H1 (cell line): Measurements from ENCODE around the gene RAB5B. TPM values are rescaled to one million over a fixed set of nuclear protein-coding genes. Genes with fewer than 3 reads are reported as not detected.
A peak's percentile ranks its signal among the peaks of the same experiment; 100 is the strongest.

ENCODE experiments used
- CTCF ChIA-PET: fragments of 300-600 bp; sonication (Branson Sonifier 250); formaldehyde crosslinking; loops from one replicate; lab custom pipeline; 2021; ENCODE audit not compliant: partially characterized antibody; lab: Charles Lee
- POLR2A ChIA-PET: fragments of 300-600 bp; sonication (Branson Sonifier 250); formaldehyde crosslinking; loops from one replicate; lab custom pipeline; 2021; ENCODE audit warnings: inconsistent platforms; ENCODE audit not compliant: partially characterized antibody; lab: Charles Lee
- DNase-seq, 2 experiments: peaks; one replicate each; pipeline versions ENCODE4 v3.0.0 to v3.0.0-alpha.2; 2010 to 2022; ENCODE audit warnings: low spot score in 2 of 2, low read depth in 1 of 2, mixed read lengths in 1 of 2
- FAIRE-seq: peaks from 2 replicates; lab custom pipeline; 2011; peaks lifted over from hg19 to GRCh38; lab: Jason Lieb, UNC
- H2AFZ ChIP-seq: 2 replicates; pipeline ENCODE4 v1.8.1; 2012; ENCODE audit warnings: low read length, inconsistent platforms
- H2AK5ac ChIP-seq: 2 replicates; pipeline ENCODE4 v1.6.1; 2013; ENCODE audit warnings: low read depth, low read length
- H2BK120ac ChIP-seq: replicated peaks from 2 replicates; pipeline ENCODE3; 2013; ENCODE audit warnings: low read depth, low read length, inconsistent platforms
- H2BK12ac ChIP-seq: 2 replicates; pipeline ENCODE4 v1.6.1; 2013; ENCODE audit warnings: low read depth, low read length
- H2BK15ac ChIP-seq: 2 replicates; pipeline ENCODE4 v1.6.1; 2013; ENCODE audit warnings: low read length
- H2BK20ac ChIP-seq: 2 replicates; pipeline ENCODE4 v1.6.1; 2013; ENCODE audit warnings: low read length
- H2BK5ac ChIP-seq: 2 replicates; pipeline ENCODE4 v1.6.1; 2013; ENCODE audit warnings: low read depth, low read length
- H3K14ac ChIP-seq: 2 replicates; pipeline ENCODE4 v1.6.1; 2013; ENCODE audit warnings: inconsistent platforms; ENCODE audit not compliant: insufficient read length
- H3K18ac ChIP-seq: 2 replicates; pipeline ENCODE4 v1.6.1; 2013; ENCODE audit warnings: low read length; ENCODE audit errors: extremely low read depth
- H3K23ac ChIP-seq: 2 replicates; pipeline ENCODE4 v1.6.1; 2013; ENCODE audit warnings: inconsistent platforms; ENCODE audit not compliant: insufficient read length
- H3K23me2 ChIP-seq: 2 replicates; pipeline ENCODE4 v1.6.1; 2013; ENCODE audit warnings: low read depth, low read length
- H3K27ac ChIP-seq: 2 replicates; pipeline ENCODE4 v1.6.1; 2011; ENCODE audit warnings: low read depth, low read length, inconsistent platforms
- H3K27me3 ChIP-seq, 4 experiments: replicated peaks in 1 of 4; 1 replicate in 1 of 4; 2 replicates in 3 of 4; pipeline versions ENCODE4 v1.6.1 to v1.8.1; 2011 to 2013; ENCODE audit warnings: low read length in 3 of 4, mild to moderate bottlenecking in 3 of 4, inconsistent platforms in 2 of 4, mixed read lengths in 2 of 4, moderate library complexity in 1 of 4; ENCODE audit not compliant: control insufficient read depth in 3 of 4, insufficient read depth in 3 of 4; ENCODE audit errors: extremely low read depth in 1 of 4
- H3K36me3 ChIP-seq, 4 experiments: 2 replicates each; pipeline versions ENCODE4 v1.6.1 to v1.8.1; 2011 to 2013; ENCODE audit warnings: mild to moderate bottlenecking in 4 of 4, low read length in 3 of 4, moderate library complexity in 2 of 4, control low read depth in 1 of 4, inconsistent platforms in 1 of 4; ENCODE audit not compliant: insufficient read depth in 4 of 4, control insufficient read depth in 2 of 4
- H3K4ac ChIP-seq: replicated peaks from 2 replicates; pipeline ENCODE3; 2013; ENCODE audit warnings: low read length, low read depth, mixed read lengths, inconsistent platforms; ENCODE audit not compliant: insufficient read length
- H3K4me1 ChIP-seq, 4 experiments: replicated peaks in 1 of 4; 1 replicate in 1 of 4; 2 replicates in 3 of 4; pipeline versions ENCODE4 v1.6.1 to v1.8.1; 2011 to 2013; ENCODE audit warnings: low read length in 3 of 4, inconsistent platforms in 2 of 4, mixed read lengths in 1 of 4; ENCODE audit not compliant: insufficient read depth in 4 of 4, control insufficient read depth in 3 of 4
- H3K4me2 ChIP-seq, 2 experiments: 2 replicates each; pipeline versions ENCODE4 v1.6.1 to v1.8.1; 2011 to 2013; ENCODE audit warnings: low read depth in 2 of 2, low read length in 2 of 2, control low read depth in 1 of 2, inconsistent platforms in 1 of 2, mild to moderate bottlenecking in 1 of 2; ENCODE audit not compliant: insufficient read depth in 1 of 2
- H3K4me3 ChIP-seq, 4 experiments: fragments of 200-600, 300-600 bp in 1 of 4; sonication (generic), shearing (Covaris generic), sonication (Bioruptor Twin) in 1 of 4; 2 replicates each; pipeline versions ENCODE4 v1.5.1 to v1.8.1; 2011 to 2016; ENCODE audit warnings: low read length in 4 of 4, low read depth in 3 of 4, control low read depth in 2 of 4, inconsistent platforms in 2 of 4, mild to moderate bottlenecking in 2 of 4, mixed read lengths in 1 of 4, moderate library complexity in 1 of 4; ENCODE audit not compliant: insufficient read depth in 2 of 4; ENCODE audit errors: extremely low read depth in 1 of 4
- H3K56ac ChIP-seq: replicated peaks from 2 replicates; pipeline ENCODE3; 2013; ENCODE audit warnings: low read depth, mild to moderate bottlenecking, mixed read lengths, low read length, inconsistent platforms; ENCODE audit not compliant: insufficient read length
- H3K79me1 ChIP-seq: 2 replicates; pipeline ENCODE4 v1.6.1; 2013; ENCODE audit warnings: low read depth, low read length, control low read depth
- H3K79me2 ChIP-seq, 2 experiments: 2 replicates each; pipeline versions ENCODE4 v1.6.1 to v1.8.1; 2012 to 2013; ENCODE audit warnings: low read length in 2 of 2, mild to moderate bottlenecking in 2 of 2, inconsistent platforms in 1 of 2; ENCODE audit not compliant: insufficient read depth in 2 of 2, control insufficient read depth in 1 of 2
- H3K9ac ChIP-seq, 4 experiments: replicated peaks in 1 of 4; 1 replicate in 1 of 4; 2 replicates in 3 of 4; pipeline versions ENCODE4 v1.6.1 to v1.8.1; 2011 to 2013; ENCODE audit warnings: low read depth in 3 of 4, low read length in 3 of 4, control low read depth in 2 of 4, mild to moderate bottlenecking in 2 of 4, moderate library complexity in 2 of 4, inconsistent platforms in 1 of 4; ENCODE audit errors: extremely low read depth in 1 of 4
- H3K9me3 ChIP-seq, 2 experiments: 2 replicates each; pipeline versions ENCODE4 v1.6.1 to v1.8.1; 2012 to 2013; ENCODE audit warnings: mild to moderate bottlenecking in 2 of 2, moderate library complexity in 2 of 2, control low read depth in 1 of 2, inconsistent platforms in 1 of 2, low read depth in 1 of 2, low read length in 1 of 2, mixed read lengths in 1 of 2; ENCODE audit not compliant: insufficient read depth in 2 of 2
- H4K20me1 ChIP-seq, 2 experiments: replicated peaks in 1 of 2; 2 replicates each; pipeline versions ENCODE3 to v1.8.1; 2011 to 2013; ENCODE audit warnings: inconsistent platforms in 2 of 2, low read length in 2 of 2, mild to moderate bottlenecking in 1 of 2; ENCODE audit not compliant: insufficient read depth in 2 of 2, control insufficient read depth in 1 of 2
- H4K5ac ChIP-seq: 2 replicates; pipeline ENCODE4 v1.6.1; 2013; ENCODE audit warnings: low read length, low read depth, mixed read lengths, inconsistent platforms; ENCODE audit not compliant: insufficient read length
- H4K8ac ChIP-seq: 2 replicates; pipeline ENCODE4 v1.8.0; 2013; ENCODE audit warnings: mild to moderate bottlenecking, moderate library complexity, low read length, inconsistent platforms; ENCODE audit not compliant: insufficient read depth; ENCODE audit errors: extremely low read depth
- H4K91ac ChIP-seq: replicated peaks from 2 replicates; pipeline ENCODE3; 2013; ENCODE audit warnings: low read length, mixed read lengths, inconsistent platforms; ENCODE audit not compliant: insufficient read length
- CHD1 ChIP-seq: IDR thresholded peaks from 2 replicates; pipeline ENCODE4 v1.6.1; 2012; ENCODE audit warnings: low read depth, low read length, improper control_type of control experiment
- CHD2 ChIP-seq: IDR thresholded peaks from 2 replicates; pipeline ENCODE4 v1.6.1; 2012; ENCODE audit warnings: low read length, improper control_type of control experiment
- E2F6 ChIP-seq: IDR thresholded peaks from 2 replicates; pipeline ENCODE4 v1.6.1; 2012; ENCODE audit warnings: inconsistent platforms
- EGR1 ChIP-seq: IDR thresholded peaks from 2 replicates; pipeline ENCODE4 v1.6.1; 2011; ENCODE audit warnings: low read depth, low read length, borderline replicate concordance
- JUN ChIP-seq: IDR thresholded peaks from 2 replicates; pipeline ENCODE4 v1.6.1; 2011; ENCODE audit warnings: low read depth, mild to moderate bottlenecking, improper control_type of control experiment, low read length
- KDM4A ChIP-seq: IDR thresholded peaks from one replicate; pipeline ENCODE4 v1.7.1; 2012; ENCODE audit warnings: low read depth, mild to moderate bottlenecking, moderate library complexity, low read length, inconsistent platforms; ENCODE audit not compliant: severe bottlenecking
- MAX ChIP-seq: IDR thresholded peaks from 2 replicates; pipeline ENCODE4 v1.6.1; 2012; ENCODE audit warnings: inconsistent platforms
- NRF1 ChIP-seq: IDR thresholded peaks from 2 replicates; pipeline ENCODE4 v1.6.1; 2011; ENCODE audit warnings: mild to moderate bottlenecking, low read depth, low read length, improper control_type of control experiment
- POLR2A ChIP-seq, 2 experiments: IDR thresholded peaks; 1 replicate in 1 of 2; 2 replicates in 1 of 2; pipeline ENCODE4 v1.6.1; 2011; ENCODE audit warnings: low read depth in 2 of 2, low read length in 2 of 2, mild to moderate bottlenecking in 2 of 2; ENCODE audit errors: control extremely low read depth in 1 of 2
- SIRT6 ChIP-seq: IDR thresholded peaks from one replicate; pipeline ENCODE4 v1.7.1; 2012; ENCODE audit warnings: low read length, inconsistent platforms
- SP1 ChIP-seq: IDR thresholded peaks from 2 replicates; pipeline ENCODE4 v1.6.1; 2011; ENCODE audit warnings: low read depth, low read length
- SP4 ChIP-seq: IDR thresholded peaks from 2 replicates; pipeline ENCODE4 v1.6.1; 2012; ENCODE audit warnings: low read length, inconsistent platforms
- TAF1 ChIP-seq: IDR thresholded peaks from 2 replicates; pipeline ENCODE4 v1.6.1; 2011; ENCODE audit warnings: mild to moderate bottlenecking, low read depth, low read length
- TBP ChIP-seq: IDR thresholded peaks from 2 replicates; pipeline ENCODE4 v1.6.1; 2011; ENCODE audit warnings: low read depth, low read length, improper control_type of control experiment
- TEAD4 ChIP-seq: IDR thresholded peaks from 2 replicates; pipeline ENCODE4 v1.6.1; 2012; ENCODE audit warnings: low read depth, low read length, inconsistent platforms, mixed read lengths
- WGBS, 2 experiments: shearing (Covaris generic) in 1 of 2; methylation state at CpG; one replicate each; pipeline versions ENCODE4 v1.1.6 to v1.1.7; 2013 to 2015; ENCODE audit warnings: low lambda C conversion rate in 2 of 2, mixed read lengths in 2 of 2, inconsistent platforms in 1 of 2, low coverage in 1 of 2, missing lambda C conversion rate in 1 of 2; ENCODE audit not compliant: insufficient replicate concordance in 2 of 2, insufficient coverage in 1 of 2, insufficient read length in 1 of 2; ENCODE audit errors: extremely low coverage in 1 of 2, missing lambda C conversion rate in 1 of 2; 5-methylcytosine and 5-hydroxymethylcytosine counted together
- polyA plus RNA-seq, 7 experiments: library from polyadenylated mRNA; depleted of rRNA in 3 of 7; stranded (reverse) in 5 of 7; unstranded in 2 of 7; fragments of >200 nt in 5 of 7; fragments of 200-250 nt in 2 of 7; gene quantifications; 1 replicate in 5 of 7; 2 replicates in 1 of 7; 4 replicates in 1 of 7; pipeline versions ENCODE4 v1.2.1 to v1.2.3, GENCODE V29; 2011 to 2013; ENCODE audit warnings: missing spikeins in 2 of 7, mixed read lengths in 2 of 7
- total RNA-seq: library from RNA; stranded (reverse); fragmentation: NEBNext Ultra II Directional; extraction: Animal tissue kit (Norgen Biotek cat#: 25700); gene quantifications from 2 replicates; pipeline ENCODE4 v1.2.1, GENCODE V29; 2021

Gene RAB5B
- total and polyA plus RNA-seq, 2 of the 8 experiments (the other 6 are each of a cell fraction or from before 2014, with no cell fraction given) = 56.7 to 62.4 TPM

DNA sequence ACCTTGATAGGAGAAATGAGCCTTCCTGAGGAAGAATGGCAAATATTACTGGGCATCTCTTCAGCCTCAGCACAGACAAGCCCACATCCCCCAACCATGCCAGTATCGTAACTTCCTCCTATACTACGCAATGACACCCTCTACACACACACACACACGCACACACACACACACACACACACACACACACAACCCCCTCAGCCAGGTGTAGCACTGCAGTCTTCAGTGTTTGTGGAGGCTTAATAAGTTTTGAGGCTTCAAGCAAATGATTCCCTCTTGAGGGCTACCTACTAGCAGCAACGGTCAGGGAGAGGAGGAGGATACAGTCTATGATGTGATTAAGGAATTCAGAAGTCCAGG, 41.3 kb upstream of the RAB5B start:
- H4K8ac ChIP-seq = no peak overlapping the region
- H3K4me3 ChIP-seq = peak overlapping the region; percentile 47 to 75 (median 66)
- H4K5ac ChIP-seq = no peak overlapping the region
- no peak overlapping the region for H3K23ac ChIP-seq
- no peak overlapping the region for H2BK20ac ChIP-seq
- DNase-seq (no peak), FAIRE-seq (no peak)
- peak overlapping the region in 1 of 4 experiments; percentile 28; a peak in 1 of 7 replicates for H3K9ac ChIP-seq
- no peaks in the 10 kb centered on the region for H3K79me1 ChIP-seq
- H3K9me3 ChIP-seq = no peaks in the 10 kb centered on the region
- ChIA-PET POLR2A (interaction anchor here (1.0 to 1.2 kb wide), 3 partner anchors 41 to 191 kb away, joined by 3 read pairs; partner anchors contain the start of gene RAB5B), CTCF (interaction anchor here (1.2 to 3.0 kb wide), 4 partner anchors 54 to 194 kb away, joined by 3 to 13 read pairs (median 4); no protein-coding TSS in a partner anchor)
- H3K14ac ChIP-seq = no peak overlapping the region
- no peak overlapping the region for H4K91ac ChIP-seq
- H3K4ac ChIP-seq = no peak overlapping the region
- H3K27me3 ChIP-seq = peaks cover 0 to 21% (median 14%) of the 10 kb centered on the region in 4 experiments; a peak in 6 of 7 replicates
- H3K56ac ChIP-seq = no peak overlapping the region
- H2BK120ac ChIP-seq = no peak overlapping the region
- H3K18ac ChIP-seq = no peak overlapping the region
- H3K23me2 ChIP-seq = peaks cover 16% of the 10 kb centered on the region
- H3K79me2 ChIP-seq = no peaks in the 10 kb centered on the region
- peaks cover 4 to 20% (median 11%) of the 10 kb centered on the region in 4 experiments; a peak in 6 of 7 replicates for H3K4me1 ChIP-seq
- H3K27ac ChIP-seq = no peak overlapping the region
- H2BK15ac ChIP-seq = 0 out of 2 replicates have a peak overlapping the region, but pooled peaks have one; percentile 11
- H2BK12ac ChIP-seq = no peak overlapping the region
- H4K20me1 ChIP-seq = no peaks in the 10 kb centered on the region
- H3K4me2 ChIP-seq = peak overlapping the region; percentile 92 to 93
- H2AFZ ChIP-seq = no peak overlapping the region
- H2BK5ac ChIP-seq = no peak overlapping the region
- H3K36me3 ChIP-seq = no peaks in the 10 kb centered on the region
- no peak overlapping the region for H2AK5ac ChIP-seq
- 56% methylated on average over 4 of the region's 4 CpGs; no CpG with 5 or more reads in 1 of the 2 experiments for WGBS, 2 experiments
- no peak for TF ChIP-seq CHD1
- no peak for TF ChIP-seq MAX
- no peak for TF ChIP-seq TAF1
- TF ChIP-seq CHD2 = no peak
- TF ChIP-seq JUN = no peak
- TF ChIP-seq SP4 = no peak
- no peak for TF ChIP-seq TBP
- no peak for TF ChIP-seq NRF1
- TF ChIP-seq POLR2A (IDR thresholded peaks at IDR 0.05; ENCODE audit: control extremely low read depth in 1 of 2, low read depth in 2 of 2, low read length in 2 of 2) = no peak
- TF ChIP-seq SP1 = no peak
- no peak for TF ChIP-seq SIRT6
- TF ChIP-seq EGR1 = no peak
- no peak for TF ChIP-seq E2F6
- no peak for TF ChIP-seq KDM4A
- TF ChIP-seq TEAD4 = no peak
